Hematopoietic multipotent progenitor cell treated with erythropoietin and hydrocortisone succinate and interleukin-3 and kit ligand, for 17 days (in vitro differentiated cells): Measurements from ENCODE around the gene GABRG3.

Experiments
- DNase-seq: peaks from one replicate; pipeline ENCODE4 v3.0.0-alpha.2; 2015; ENCODE audit warnings: low spot score

GABRG3 gene

GRCh38 chr15:27111323-27111722, 140.3 kb downstream of the GABRG3 start:
- DNase-seq, result no peak

DNA sequence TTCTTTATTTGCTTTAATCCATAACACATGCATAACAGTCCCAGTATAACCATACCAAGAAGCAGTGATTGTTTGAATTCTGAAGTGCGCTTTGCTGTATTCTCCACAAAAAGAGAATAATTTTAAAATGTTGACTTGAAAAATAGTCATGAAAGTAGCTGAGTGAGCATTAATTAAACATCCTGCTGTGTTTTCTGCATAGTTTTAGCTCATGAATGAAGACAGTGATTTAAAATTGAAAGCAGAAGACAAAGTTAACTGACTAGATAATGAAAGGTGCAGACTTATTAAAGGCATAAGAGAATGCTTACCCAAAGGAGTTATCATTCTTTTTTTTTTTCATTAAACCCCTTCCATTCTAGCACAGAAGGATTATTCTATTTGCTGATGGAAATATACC, 143.5 kb downstream of the GABRG3 start:
- DNase-seq, result no peak

DNA sequence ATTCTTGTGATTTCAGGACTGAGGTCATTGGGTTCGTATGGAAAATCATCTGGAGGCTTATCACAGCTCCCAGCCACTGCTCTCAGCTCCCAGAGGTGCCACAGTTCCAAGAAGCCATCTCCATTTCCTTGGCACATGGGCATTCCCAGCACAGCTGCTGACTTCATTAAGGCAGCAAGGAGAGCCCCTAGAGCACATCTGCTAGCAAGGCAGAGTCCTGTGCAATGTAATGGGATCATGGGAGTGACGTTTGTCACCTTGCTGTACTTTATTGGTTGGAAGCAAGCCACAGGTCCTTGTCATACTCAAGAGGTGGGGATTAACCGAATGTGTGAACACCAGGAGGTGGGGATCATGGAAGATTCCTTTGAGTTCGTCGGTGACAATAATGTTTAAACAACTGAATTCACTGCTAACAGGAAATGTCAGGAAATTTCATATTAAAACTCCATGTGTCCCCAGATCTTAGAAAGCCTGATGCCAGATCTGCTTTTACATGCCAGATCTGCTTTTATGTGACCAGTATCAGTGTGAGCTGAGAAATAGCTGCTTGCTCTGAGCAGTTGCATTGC, 148.8 kb downstream of the GABRG3 start:
- no peak for DNase-seq

DNA sequence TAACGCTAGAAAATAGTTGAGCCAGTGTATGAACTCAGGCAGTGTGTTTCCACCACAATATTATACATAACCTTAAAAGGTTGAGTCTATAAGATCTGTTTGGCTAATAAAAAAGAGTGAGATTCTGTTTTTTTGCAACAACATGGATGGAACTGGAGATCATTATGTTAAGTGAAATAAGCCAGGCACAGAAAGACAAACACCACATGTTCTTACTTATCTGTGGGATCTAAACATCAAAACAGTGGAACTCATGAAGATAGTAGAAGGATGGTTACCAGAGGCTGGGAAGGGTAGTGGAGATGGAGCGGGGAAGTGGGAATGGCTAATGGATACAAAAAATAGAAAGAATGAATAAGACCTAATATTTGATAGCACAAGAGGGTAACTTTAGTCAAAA, 150.7 kb downstream of the GABRG3 start:
- DNase-seq, result no peak

DNA sequence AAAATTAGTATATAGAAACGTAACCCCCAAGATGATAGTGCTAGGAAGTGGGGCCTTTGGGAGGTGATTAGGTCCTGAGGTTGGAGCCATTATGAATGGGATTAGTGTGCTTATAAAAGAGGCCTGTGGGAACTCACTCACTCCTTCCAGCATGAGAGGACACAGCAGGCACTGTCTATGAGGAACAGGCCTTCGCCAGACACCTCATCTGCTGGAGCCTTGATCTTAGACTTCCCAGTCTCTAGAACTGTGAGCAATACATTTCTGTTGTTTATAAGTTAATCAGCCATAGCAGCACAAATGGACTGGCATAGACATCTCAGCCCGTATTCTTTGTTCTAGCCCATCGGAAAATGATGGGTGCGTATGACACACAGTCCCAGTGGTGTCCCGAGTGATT, 152.3 kb downstream of the GABRG3 start:
- no peak for DNase-seq

- no peak for DNase-seq
These were observed 152.8 kb downstream of the GABRG3 start for GRCh38 chr15:27123808-27124207.

DNA sequence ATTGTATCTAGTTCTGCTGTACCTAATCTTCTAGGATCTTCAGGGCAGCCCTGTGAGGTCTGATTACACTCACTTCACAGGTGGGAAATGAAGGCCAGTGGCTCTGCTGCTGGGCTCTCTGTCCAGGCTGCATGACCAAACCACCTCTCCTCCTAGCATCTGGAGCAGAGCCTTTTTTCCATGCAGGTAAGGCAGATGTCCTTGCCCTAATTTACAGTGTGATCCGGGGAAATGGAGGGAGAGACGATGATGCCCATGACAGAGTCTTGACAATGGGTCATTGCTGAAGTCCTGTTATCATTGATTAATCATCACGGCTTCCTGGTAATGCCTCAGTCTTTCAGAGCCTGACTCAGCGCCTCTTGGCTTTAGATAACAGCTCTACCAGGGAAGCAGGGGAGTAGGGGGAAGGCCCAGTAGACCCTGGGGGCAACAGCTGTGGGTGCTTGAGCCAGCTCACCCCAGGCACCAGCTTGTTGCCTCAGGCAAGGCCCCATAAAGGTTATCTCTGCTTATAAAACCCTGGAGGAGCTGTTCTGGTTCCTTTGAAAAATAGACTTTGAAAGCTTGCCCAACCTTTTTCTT, 153.4 kb downstream of the GABRG3 start:
- no peak for DNase-seq

- no peak for DNase-seq
These were observed 154.2 kb downstream of the GABRG3 start for GRCh38 chr15:27125185-27125584.

DNA sequence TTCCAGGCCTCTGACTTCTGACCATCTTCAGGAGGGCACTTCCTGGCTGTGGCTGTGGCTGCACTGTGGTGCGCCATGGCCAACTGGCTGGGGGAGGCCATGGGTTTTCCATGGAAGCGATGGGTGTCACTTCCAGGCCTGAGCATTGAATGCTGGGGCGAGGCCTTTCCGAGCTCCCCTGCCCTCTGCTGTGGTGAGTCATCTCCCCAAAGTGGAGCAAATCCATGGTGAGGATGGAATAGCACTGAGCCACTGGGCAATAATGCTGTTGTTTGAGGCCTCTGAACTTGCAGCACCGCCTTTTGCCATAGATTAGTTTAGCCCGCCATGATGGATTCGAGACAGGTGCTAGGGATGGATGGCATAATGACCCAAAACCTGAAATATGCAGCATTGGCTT, 155.5 kb downstream of the GABRG3 start:
- DNase-seq, result no peak

DNA sequence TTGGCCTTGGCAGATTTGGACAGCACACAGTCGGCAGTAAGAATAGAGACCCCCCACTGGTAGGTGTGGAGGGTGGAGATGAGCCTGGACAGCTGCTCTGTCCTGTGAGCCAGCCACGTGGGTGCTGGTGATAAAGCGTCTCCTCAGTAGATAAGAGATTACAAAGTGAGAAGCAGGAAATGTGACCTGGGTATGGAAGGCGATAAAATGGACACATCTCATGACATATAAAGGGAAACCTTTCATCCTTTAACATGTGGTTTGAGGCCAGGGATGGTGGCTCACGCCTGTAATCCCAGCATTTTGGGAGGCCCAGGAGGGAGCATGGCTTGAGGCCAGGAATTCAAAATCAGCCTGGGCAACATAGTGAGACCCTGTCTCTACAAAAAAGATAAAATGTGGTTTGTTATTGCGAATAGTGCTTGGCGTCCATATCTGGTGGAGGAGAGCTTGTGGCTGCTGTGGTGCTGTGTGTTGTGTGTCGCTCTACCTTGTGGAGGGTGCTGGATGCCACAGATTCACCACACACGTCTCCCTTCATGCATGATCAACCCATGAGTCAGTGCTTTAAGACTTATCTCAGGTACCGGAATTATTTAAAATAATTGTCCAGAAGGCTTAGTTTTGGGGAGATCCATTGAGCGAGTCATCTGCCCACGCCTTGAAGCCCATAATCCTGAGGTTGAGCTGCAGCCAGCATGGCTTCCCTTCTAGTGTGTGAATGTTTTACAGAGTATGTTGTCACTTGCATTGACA, 157.0 kb downstream of the GABRG3 start:
- no peak for DNase-seq

GRCh38 chr15:27133249-27133648, 162.3 kb downstream of the GABRG3 start:
- no peak for DNase-seq

- DNase-seq, result no peak
These were observed 163.5 kb downstream of the GABRG3 start for GRCh38 chr15:27134481-27134880.

- DNase-seq, result no peak
These were observed 164.2 kb downstream of the GABRG3 start for GRCh38 chr15:27135151-27135550.

DNA sequence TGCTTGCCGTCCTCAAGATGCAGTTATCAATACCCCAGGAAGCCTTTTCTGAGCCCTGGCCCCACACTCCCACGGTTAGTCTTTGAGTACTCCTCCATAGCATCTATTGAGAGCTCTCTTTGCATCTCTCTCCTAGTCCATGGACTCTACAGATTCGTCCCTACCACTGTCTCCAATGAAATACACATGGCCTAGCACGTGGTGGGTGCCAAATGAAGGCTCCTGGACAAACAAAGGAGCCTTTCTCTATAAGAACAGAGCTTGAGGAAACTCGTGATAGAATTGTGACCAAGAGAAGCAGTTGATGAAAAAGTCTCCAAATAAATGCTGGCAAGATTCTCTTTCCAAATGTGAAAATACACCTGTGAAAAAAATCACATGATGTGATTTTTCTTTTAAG, 166.1 kb downstream of the GABRG3 start:
- no peak for DNase-seq

- no peak for DNase-seq
These were observed 194.6 kb downstream of the GABRG3 start for GRCh38 chr15:27165590-27165989.

- DNase-seq, result no peak
These were observed 195.9 kb downstream of the GABRG3 start for GRCh38 chr15:27166917-27167316.

DNA sequence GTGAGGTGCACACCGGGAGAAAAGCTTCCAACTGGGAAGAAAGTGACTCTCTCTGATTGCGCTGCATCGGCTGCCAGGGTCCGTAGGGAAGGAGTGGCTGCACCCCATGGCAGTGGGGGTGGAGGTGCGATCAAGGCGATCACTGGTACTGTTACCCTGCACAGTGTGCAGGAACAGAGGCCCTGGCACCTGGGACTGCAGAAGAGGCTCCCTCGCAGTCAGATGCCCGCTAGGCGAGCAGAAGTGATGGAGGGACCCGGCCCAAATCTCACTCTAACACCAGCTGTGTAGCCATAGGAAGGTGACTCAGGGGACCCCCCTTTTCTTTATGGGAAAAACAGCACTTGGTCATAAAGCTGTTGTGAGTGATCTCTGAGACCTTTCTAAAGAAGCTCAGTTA, 196.8 kb downstream of the GABRG3 start:
- no peak for DNase-seq

DNA sequence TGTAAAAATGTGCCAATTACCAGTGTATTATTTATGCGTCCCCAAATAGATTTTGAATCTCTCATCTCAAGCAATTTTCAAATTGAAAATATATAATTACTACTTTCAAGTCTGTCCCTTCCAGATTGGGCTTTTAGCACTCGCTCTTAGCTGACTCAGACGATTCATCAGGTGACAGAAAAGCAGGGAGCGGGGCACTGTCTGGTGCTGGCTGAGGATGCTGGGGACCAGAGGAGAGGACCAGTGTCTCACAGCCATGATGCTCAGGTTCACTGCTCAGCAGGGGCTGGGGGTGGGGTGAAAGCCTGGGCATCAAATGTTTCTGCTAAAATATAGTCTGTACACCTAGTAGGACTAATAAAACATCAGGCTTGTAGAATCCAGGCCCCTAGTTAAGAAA, 199.9 kb downstream of the GABRG3 start:
- DNase-seq, result no peak

GRCh38 chr15:27172821-27173220, 201.8 kb downstream of the GABRG3 start:
- DNase-seq, result no peak

- no peak for DNase-seq
These were observed 204.6 kb downstream of the GABRG3 start for GRCh38 chr15:27175472-27176153.

DNA sequence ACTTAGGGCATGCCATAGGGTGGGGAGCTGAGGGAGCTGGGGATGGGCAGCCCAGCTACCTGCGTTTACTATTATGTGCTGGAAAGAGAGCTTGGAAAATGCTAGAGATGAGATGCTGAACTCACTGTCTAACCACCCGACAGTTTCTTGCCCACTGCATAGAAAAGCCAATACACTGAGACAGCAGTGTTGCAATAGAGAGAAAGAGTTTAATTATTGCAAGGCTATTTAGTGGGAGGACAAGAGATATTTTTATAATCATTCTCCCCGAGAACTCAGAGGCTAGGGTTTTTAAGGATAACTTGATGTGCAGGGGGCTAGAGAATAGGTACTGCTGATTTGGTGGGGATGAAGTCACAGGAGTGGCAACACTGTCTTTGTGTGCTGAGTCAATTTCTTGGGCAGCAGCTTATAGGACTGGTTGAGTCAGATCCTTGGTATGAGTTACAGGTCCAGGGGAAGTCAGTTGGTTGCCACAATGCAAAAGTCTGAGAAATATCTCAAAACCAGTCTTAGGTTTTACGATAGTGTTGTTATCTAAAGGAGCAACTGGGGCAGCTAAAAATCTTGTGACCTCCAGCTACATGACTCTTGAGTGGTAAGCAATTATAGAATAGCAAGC, 205.9 kb downstream of the GABRG3 start:
- no peak for DNase-seq

GRCh38 chr15:27179789-27180188, 208.8 kb downstream of the GABRG3 start:
- no peak for DNase-seq
